CD4-positive, alpha-beta T cell treated with Interferon gamma for 1 hour (primary cell): ENCODE results near the gene F2R.
"Not testable (repeated sequence)": the region's sequence is repeated elsewhere in the genome, so short reads cannot be mapped to it uniquely, and the experiment has no call there.

Experiments
- DNase-seq: peaks from one replicate; pipeline ENCODE4 v3.0.0-alpha.2; 2020

The F2R gene

DNA sequence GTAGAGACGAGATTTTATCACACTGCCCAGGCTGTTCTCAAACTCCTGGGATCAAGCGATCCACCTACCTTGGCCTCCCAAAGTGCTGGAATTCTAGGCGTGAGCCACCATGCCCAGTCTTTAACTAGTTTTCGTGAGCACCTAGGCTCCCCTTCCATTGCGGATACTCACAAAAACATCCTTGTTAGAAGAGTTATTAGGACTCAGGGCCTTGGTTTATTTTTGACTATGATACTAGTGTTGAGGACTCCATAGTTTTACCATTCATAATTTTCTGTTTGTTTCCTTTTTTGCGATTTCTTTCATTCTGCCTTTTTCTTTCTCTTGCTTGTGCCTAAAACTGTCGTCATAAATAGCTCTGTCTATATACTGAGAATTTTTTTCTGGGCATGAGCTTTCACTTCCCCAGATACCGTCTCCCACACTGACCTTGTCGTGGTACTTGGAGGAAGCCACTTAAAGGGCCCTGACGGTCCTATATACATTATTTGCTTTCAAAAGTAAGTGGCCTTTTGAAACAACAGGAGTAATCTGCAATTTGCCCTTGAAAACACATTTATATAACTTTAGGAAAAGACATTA, 5.2 kb downstream of the F2R start:
- DNase-seq, result no peak

DNA sequence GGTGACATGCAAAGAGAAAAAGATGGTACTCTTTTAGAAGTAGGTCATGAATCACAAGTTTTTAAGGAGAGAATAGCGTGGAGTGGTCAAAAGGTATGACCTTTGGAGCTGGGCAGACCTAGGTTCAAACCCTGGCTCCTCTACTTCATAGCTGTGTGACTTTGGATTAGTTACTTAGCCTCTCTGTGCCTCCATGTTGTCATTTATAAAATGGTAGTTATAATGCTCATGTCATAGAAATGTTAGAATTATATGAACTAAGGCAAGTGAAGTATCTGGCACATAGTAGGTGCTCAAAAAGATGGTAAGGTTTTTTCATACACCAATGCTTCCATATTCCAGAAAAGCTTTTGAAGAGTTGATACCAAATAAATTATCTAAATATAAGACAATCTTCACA, 7.3 kb downstream of the F2R start:
- no peak for DNase-seq

DNA sequence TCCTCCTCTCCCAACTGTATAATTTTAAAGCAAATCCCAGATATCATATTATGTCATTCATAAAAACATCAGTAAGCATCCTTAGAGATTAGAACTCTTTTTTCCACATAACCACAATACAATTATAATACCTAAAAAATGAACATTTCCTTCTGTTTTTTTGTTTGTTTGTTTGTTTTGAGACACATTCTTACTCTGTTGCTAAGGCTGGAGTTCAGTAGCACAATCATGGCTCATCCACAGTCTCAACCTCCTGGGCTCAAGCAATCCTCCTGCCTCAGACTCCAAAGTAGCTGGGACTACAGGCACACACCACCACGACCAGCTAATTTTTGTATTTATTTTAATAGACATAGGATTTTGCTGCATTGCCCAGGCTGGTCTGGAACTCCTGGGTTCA, 8.0 kb downstream of the F2R start:
- no peak for DNase-seq

DNA sequence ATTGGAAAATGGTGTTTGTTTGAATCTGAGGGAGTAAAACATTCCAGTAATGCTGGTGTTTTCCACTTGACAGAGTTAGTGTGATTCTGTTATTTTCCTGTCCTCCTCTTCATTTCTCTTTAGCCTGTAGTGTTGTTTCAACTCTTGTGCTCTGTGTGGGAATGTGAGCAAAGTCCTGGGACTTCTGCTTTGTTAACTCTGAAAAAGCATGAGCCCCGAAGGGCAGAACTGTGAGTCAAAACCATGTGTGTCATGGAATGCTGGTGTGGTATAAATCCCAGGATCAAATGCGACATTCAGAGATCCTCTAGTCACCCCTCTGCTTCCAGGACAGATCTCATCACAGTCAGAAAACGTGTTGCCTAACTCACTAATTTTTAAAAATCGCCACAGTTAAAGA, 8.9 kb downstream of the F2R start:
- no peak for DNase-seq

DNA sequence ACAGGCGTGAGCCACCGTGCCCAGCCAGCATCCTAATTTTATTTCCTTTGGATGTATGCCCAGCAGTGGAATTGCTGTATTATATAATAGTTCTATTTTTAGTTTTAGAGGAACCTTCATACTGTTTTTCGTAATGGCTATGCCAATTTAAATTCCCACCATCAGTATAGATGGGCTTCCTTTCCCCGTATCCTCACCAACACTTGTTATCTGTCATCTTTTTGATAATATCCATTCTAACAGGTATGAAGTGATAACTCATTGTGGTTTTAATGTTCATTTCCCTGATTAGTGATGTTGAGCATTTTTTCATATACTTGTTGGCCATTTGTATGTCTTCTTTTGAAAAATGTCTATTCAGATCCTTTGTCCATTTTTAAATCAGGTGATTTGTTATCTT, 13.0 kb downstream of the F2R start:
- no peak for DNase-seq

DNA sequence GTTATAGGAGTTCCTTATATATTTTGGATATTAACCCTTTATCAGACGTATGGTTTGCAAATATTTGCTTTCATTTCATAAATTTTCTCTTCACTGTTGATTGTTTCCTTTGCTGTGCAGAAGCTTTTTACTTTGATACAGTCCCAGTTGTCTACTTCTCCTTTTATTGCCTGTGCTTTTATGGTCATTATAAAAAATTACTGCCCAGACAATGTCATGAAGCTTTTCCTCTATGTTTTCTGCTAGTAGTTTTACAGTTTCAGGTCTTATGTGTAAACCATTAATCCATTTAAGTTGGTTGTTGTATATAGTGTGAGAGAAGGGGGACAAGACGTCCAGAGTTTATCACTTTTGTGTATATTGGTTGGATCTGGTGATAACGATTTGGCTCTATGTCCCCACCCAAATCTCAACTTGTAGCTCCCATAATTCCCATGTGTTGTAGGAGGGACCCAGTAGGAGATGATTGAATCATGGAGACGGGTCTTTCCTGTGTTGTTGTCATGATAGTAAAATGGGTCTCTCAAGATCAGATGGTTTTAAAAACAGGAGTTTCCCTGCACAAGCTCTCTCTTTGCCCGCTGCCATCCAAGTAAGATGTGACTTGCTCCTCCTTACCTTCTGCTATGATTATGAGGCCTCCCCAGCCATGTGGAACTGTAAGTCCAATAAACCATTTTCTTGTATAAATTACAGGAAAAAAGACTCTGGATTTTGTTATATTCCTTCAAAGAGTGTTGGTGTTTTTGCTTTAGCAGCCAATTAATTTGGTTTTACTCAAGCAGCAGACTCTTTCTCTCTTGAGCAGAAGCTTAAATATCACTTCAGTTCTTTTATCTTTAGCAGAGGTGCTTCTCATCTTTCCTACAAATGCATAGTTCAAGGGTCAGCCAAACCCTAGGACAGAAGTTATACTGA, 13.7 kb downstream of the F2R start:
- DNase-seq, result no peak

DNA sequence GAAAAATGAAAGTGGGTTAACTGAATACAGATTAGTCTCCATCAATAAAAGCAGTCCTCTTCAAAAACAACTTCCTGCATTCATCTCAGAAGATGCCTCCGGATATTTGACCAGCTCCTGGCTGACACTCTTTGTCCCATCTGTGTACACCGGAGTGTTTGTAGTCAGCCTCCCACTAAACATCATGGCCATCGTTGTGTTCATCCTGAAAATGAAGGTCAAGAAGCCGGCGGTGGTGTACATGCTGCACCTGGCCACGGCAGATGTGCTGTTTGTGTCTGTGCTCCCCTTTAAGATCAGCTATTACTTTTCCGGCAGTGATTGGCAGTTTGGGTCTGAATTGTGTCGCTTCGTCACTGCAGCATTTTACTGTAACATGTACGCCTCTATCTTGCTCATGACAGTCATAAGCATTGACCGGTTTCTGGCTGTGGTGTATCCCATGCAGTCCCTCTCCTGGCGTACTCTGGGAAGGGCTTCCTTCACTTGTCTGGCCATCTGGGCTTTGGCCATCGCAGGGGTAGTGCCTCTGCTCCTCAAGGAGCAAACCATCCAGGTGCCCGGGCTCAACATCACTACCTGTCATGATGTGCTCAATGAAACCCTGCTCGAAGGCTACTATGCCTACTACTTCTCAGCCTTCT, 16.6 kb downstream of the F2R start:
- no peak for DNase-seq

DNA sequence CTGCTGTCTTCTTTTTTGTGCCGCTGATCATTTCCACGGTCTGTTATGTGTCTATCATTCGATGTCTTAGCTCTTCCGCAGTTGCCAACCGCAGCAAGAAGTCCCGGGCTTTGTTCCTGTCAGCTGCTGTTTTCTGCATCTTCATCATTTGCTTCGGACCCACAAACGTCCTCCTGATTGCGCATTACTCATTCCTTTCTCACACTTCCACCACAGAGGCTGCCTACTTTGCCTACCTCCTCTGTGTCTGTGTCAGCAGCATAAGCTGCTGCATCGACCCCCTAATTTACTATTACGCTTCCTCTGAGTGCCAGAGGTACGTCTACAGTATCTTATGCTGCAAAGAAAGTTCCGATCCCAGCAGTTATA, 17.1 kb downstream of the F2R start:
- peak; percentile 59 for DNase-seq

DNA sequence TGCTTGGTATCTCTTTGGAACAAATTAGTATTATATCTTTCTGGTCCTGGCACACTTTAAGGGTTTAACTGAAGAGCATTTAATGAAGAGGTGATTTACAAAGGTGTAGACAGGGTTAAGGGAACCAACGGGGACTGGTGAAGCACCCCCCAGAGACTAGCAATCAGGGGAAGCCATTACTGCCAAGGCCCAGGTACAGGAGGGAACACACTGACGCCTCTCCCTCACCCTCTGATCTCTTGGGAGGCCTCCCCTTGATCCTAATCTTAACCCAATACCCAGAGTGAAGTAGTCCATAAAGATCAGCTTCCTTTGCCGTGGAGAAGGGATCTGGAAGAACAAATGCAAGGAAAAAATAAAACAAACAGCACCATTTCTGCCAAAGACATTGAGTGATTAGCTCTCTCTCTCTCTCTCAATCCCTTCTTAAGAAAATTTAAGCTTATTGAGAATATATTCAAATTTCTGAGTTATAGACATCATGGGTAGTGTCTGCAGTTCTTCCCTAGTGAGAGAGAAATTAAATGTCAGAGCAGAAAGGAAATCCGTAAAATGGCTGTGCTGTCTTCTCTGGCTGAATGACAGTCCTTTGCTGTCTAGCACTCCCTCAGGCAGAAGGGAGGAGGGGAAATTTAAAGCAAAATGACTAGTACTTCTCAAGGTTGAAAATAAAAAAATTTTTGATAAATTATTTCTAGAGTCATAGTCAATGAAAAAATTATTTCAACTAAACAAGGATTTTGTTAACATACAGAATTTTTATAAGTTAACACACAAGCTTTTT, 20.0 kb downstream of the F2R start:
- no peak for DNase-seq

DNA sequence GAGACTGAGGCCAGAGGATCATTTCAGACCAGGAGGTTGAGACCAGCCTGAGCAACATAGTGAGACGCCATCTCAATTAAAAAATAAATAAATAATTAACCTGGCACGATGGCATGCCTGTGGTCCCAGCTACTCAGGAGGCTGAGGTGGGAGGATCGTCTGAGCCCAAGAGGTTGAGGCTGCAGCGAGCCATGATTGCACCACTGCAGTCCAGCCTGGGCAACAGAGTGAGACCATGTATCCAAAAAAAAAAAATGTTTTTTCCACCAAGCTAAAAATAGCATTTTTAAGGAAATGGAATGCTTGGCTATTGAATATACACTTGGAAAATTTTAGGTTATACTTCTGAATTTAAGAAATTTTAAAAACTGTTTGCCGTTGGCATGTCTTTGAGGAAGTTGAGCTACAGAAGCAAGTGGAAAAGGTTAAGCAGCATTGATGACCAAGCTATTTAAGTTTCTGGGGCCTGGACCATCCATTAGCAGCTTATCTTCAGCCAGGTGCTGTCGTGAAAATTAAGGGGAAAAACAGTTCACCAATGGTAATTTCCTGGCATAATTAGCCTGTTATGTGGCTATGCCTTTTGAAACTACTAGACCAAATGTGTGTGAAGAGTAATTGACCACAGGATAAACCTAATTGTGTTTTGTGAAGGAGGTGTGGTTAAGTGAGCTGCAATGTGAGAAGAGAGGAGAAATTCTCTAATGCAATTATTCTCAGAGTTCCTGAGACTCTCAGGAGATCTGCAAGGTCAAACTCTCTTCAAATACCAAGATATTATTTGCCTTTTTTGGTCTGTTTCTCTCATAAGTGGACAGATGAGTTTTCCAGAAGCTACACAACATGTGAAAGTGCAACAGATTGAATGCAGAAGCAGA, 21.0 kb downstream of the F2R start:
- no peak for DNase-seq

DNA sequence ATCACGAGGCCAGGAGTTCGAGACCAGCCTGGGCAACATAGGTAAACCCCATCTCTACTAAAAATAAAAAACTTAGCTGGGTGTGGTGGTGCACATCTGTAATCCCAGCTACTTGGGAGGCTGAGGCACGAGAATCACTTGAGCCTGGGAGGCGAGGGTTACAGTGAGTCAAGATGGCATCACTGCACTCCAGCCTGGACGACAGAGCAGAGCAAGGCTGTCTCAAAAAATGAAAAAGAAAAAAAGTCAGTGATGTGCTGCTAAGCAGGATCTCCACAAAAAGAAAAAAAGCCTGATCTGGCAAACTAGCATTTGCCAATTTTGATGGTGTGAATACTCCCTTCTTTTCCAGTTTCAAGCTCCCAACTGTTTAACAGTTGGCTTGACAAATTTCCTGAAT, 21.9 kb downstream of the F2R start:
- no peak for DNase-seq

DNA sequence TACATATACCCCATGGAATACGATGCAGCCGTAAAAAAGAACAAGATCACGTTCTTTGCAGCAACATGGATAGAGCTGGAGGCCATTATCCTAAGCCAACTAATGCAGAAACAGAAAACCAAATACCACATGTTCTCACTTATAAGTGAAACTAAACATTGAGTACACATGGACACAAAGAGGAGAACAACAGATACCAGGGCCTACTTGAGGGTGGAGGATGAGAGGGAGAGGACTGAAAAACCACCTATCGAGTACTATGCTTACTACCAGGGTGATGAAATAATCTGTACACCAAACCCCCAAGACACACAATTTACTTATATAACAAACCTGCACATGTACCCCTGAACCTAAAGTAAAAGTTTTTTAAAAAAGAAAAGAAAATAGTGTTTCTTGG, 25.6 kb downstream of the F2R start:
- DNase-seq, result not testable (repeated sequence)

DNA sequence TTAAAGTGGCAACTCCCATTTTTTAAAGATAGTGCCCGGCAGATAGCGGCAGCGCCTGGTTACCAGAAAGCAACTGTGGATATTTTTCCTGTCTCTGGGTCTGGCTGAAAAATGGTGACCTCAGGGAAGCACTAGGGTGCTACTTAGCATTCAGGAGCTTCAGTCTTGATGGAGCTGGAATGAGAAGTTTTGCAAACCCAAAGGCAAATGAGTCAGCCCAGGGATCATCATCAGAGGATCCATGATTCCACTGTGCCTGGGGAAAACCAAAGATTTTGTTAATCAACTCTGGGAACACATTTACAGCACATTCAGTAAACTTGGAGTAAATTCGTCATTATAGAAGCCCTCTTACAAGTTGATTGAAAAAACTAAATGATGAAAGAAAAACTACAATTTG, 26.7 kb downstream of the F2R start:
- no peak for DNase-seq

DNA sequence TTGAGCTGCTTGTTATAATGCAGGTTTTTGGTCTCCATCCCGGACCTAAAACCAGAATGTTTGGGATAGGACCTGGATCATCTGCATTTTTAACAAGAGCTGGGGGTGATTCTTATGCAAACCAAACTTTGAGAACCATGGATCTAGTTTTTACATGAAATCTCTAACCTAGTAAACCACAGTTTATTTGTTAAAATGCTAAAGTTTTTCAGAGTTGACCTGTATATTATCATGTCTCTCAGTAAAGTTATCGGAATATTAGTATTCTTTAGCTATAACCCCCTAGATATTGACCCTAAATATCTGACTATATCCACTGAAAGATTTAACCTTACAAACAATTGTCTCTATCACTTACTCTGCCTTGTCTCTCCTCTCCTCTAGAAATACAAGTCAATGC, 28.7 kb downstream of the F2R start:
- no peak for DNase-seq

DNA sequence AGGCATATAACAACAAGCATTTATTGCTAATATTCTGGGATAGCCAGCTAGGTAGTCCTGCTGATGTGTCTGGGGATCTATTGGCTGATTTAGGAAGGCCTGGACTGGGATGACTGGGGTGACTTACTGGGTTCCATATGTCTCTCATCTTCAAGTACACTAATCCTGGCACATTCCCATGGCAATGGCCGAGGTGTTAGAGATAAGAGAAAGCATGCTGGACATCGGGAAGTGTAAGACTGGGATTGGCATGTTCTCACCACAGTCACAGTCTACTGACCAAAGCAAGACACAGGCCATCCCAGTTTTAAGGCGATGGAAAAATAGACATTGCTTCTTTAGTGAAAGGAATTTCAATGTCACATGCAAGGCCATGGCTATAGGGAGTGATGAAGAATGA, 29.7 kb downstream of the F2R start:
- no peak for DNase-seq

DNA sequence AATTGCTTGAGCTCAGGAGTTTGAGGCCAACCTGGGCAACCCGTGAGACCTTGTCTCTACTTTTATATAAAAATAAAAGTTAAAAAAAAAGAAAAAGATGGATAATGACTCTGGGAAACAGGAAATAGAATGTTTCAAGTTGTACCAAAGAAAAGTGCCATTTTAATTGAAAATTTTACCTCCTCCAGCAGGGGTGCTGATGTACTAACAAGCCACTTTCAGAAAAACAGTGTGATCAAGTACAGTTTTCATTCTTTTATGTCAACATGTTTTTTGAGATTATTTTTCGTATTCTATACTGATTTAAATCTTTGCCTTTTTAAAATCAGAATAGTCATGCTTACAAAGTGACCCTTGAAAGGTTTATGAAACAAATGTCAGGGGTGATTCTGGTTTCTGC, 30.8 kb downstream of the F2R start:
- DNase-seq, result no peak

DNA sequence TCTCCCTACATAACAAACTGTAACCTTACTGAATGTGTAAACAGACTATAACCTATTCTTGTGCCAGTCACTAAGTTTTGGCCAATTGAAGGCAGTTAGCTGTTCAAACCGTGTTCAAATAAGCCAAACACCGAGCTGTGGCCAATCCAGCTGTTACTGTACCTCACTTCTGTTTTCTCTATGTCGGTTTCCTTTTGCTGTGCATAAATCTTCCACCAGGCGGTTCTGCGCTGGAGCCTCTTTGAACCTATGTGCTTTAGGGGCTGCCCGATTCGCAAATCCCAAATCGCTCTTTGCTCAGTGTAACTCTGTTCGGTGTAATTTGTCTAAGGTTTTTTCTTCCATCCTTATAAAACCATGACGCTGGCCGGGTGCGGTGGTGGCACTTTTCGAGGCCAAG, 31.8 kb downstream of the F2R start:
- no peak for DNase-seq

DNA sequence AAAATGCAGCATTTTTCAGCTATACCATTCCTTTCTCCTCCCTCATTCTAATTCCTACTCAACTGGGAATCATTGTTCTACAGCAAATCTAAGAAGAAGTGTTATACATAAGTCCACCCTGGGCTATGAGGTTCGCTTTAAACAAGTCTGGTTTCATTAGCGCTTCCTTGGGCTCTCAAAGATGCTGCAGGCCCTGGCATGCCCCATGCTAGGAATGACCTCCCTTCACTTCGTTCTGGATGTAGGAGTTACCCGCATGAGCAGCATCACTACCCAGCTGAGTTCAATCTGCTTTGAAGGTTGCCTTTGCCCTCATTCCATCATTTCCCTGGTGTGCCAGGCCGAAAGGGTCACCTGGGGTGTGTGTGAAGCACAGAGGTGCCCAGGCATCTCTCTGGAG, 35.4 kb downstream of the F2R start:
- no peak for DNase-seq

DNA sequence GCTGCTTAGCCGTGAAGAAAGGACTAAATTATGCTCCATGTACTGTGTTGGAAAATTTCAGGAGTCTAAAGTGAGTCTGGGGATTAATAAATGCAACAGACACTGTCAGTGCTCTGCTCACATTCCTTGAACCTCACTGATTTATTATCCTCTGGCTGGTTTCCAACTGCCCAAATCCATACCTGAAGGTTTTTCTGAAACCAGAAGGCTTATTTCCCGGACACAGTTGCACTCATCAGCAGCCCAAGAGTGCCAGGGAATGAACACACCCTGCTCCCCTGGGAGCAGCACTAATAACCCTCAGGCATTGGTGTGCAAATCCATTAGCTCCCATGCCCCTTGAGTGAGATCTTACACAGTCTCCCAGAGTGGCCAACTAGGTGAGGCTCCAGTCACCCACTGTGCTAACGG, 38.7 kb downstream of the F2R start:
- no peak for DNase-seq

DNA sequence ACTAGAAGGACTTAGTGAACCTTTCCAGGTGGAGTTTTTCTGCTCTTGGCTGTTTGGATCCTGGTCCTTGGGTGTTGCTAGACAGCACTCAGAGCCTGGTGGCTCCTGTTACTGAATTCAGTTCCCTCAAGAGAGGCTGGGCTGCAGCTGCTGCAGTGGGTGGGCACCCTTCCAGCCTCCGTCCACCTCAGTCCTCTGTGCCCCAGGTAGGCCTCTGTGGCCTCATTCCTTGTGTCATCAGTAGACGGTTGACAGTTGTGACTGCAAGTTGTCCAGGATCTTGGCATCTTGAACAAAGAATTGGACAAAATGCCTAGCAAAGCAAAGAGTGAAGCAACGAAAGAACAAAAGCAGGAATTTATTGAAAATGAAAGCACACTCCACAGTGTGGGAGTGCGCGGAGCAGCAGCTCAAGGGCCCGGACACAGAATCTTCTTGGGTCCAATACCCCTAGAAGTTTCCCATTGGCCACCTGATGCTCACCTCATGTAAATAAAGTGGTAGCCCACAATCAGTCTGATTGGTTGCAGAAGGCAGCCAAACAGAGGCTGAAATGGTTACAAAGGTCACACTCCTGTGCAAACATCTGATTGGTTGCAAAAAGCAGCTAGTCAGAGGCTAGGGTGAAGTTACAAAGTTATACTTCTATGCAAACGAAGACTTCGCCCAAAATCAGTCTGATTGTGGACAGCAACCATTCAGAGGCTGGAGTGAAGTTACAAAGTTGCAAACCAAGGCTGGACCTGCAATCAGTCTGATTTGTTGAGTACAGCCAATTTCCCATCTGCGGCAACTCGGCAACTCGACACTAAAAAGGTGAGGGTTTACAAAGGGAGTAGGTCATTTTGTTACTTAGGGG, 40.1 kb downstream of the F2R start:
- DNase-seq, result no peak

DNA sequence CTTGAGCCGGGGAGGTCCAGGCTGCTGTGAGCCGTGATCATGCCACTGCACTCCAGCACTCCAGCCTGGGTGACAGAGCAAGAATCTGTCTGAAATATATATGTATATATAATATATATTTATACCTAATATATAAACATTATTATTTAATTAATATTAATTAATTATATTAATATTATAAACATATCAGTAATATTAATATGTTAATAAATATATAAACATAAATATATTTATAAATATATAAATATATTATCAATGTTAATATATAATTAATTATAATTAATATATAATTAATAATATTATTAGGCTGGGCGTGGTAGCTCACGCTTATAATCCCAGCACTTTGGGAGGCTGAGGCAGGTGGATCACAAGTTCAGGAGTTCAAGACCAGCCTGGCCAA, 41.1 kb downstream of the F2R start:
- no peak for DNase-seq
